Kidney epithelial cell (primary cell): ENCODE results near the gene TMEM108. TPM values are rescaled to one million over a fixed set of nuclear protein-coding genes. Genes with fewer than 3 reads are reported as not detected.

Experiments used
- DNase-seq: peaks from one replicate; pipeline ENCODE4 v3.0.0-alpha.2; 2010; ENCODE audit warnings: low read depth
- H3K27me3 ChIP-seq: 2 replicates; pipeline ENCODE4 v1.6.0; 2011; ENCODE audit warnings: low read length; ENCODE audit not compliant: control insufficient read depth, insufficient read depth
- H3K36me3 ChIP-seq: 2 replicates; pipeline ENCODE4 v1.5.1; 2011; ENCODE audit warnings: low read length; ENCODE audit not compliant: control insufficient read depth, insufficient read depth
- H3K4me3 ChIP-seq: 2 replicates; pipeline ENCODE4 v1.5.1; 2011; ENCODE audit warnings: low read depth, mild to moderate bottlenecking, control low read depth, low read length
- total RNA-seq: library from RNA; depleted of rRNA; stranded (reverse); fragments of >200 nt; gene quantifications from 2 replicates; pipeline ENCODE4 v1.2.3, GENCODE V29; 2015
- TF ChIP-seq, protein P1 (sequence below): IDR thresholded peaks from 2 replicates; pipeline ENCODE4 v1.5.1; 2011; ENCODE audit warnings: mild to moderate bottlenecking, moderate library complexity, low read length, control low read depth, inconsistent platforms; ENCODE audit not compliant: insufficient read depth, poor library complexity, severe bottlenecking

Gene TMEM108
- total RNA-seq, 1 donor from 2014 or later = 4.4 TPM

DNA sequence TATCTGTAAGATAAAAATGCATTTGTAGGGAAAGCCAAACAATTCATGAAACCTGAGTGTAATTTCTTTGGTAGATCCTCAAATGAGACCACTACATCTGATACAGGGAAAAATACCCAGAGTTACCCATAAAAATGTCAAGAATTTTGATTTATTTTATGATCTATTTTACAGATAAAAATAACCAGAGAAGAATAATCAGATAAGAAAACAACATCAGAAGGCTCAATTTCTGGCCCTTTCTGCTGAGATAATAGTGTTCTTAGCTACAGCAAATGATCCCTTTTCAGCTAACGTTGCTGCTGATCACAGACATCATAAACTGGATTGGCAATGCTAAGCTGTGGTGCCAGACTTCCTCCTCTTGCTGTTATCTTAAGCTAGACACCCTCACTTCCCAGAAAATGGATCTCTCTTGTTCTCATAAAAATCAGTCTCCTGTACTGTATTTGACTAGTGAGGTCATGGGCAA is 21.3 kb upstream of the TMEM108 start:
- no peak overlapping the region for H3K4me3 ChIP-seq
- TF ChIP-seq, protein P1, sequence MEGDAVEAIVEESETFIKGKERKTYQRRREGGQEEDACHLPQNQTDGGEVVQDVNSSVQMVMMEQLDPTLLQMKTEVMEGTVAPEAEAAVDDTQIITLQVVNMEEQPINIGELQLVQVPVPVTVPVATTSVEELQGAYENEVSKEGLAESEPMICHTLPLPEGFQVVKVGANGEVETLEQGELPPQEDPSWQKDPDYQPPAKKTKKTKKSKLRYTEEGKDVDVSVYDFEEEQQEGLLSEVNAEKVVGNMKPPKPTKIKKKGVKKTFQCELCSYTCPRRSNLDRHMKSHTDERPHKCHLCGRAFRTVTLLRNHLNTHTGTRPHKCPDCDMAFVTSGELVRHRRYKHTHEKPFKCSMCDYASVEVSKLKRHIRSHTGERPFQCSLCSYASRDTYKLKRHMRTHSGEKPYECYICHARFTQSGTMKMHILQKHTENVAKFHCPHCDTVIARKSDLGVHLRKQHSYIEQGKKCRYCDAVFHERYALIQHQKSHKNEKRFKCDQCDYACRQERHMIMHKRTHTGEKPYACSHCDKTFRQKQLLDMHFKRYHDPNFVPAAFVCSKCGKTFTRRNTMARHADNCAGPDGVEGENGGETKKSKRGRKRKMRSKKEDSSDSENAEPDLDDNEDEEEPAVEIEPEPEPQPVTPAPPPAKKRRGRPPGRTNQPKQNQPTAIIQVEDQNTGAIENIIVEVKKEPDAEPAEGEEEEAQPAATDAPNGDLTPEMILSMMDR = no peak
- no peaks in the 10 kb centered on the region for H3K36me3 ChIP-seq
- no peaks in the 10 kb centered on the region for H3K27me3 ChIP-seq
- no peak for DNase-seq

DNA sequence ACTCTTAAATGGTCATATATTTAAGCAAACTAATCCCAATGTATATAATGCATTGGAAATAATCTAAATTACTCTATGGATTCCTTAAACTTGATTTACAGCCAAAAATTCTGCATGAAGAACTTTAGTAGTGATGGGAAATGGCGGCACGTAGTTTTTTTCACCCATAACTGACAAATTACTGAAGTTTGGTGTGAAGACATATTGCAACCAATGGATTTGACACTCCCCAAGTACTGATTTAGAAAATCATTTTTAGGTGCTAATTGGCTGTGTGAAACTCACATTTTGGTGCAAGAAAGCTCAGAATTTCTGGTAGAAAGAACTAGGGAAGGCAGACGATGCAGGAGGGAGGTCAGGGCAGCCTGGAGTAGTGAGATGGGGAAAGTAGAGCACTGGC is 19.3 kb upstream of the TMEM108 start:
- DNase-seq = no peak
- Histone ChIP-seq H3K36me3 (no peaks in the 10 kb centered on the region), H3K27me3 (peaks cover 3% of the 10 kb centered on the region), H3K4me3 (no peak overlapping the region)
- TF ChIP-seq, protein P1 = no peak

DNA sequence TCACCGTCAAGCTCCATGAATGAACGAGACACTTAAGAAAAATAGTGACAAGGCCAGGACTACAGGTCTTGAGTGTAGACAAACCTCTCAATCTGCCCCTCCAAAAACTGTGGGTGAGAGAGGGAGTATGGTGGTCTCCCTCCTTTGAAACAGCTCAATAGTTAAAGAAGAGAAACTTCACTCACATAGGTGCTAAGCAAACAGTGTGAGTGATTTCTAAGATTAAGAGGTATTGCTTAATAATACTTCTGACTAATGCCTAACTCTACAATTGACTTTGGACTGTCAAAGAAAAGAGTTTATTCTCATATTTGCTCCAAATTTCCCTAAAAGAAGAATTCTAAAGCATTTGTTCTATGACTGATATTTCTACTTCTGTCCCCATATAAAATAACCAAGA is 17.0 kb upstream of the TMEM108 start:
- H3K27me3 ChIP-seq = peaks cover 3% of the 10 kb centered on the region
- no peak for DNase-seq
- H3K36me3 ChIP-seq = no peaks in the 10 kb centered on the region
- TF ChIP-seq, protein P1 = no peak
- no peak overlapping the region for H3K4me3 ChIP-seq

DNA sequence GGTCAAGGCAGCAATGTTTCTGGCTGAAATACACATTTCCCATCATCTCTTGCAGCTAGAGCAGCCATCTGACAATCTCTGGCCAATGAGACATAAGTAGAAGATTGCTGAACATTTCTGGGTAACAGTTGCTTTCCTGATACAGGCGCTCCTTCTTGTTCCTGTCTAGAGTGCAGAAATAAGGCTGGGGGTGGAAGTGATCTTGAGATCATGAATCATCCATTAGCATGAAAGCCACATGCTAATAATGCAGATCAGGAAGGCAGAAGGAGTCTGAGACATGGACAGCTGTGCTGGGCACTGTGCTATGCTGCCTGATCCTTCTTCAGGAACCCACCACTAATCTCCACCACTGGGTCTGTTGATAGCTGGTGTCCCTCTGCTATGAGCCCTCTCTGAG is 14.8 kb upstream of the TMEM108 start:
- peaks cover 4% of the 10 kb centered on the region for H3K27me3 ChIP-seq
- no peak overlapping the region for H3K4me3 ChIP-seq
- no peaks in the 10 kb centered on the region for H3K36me3 ChIP-seq
- TF ChIP-seq, protein P1 = no peak
- no peak for DNase-seq

DNA sequence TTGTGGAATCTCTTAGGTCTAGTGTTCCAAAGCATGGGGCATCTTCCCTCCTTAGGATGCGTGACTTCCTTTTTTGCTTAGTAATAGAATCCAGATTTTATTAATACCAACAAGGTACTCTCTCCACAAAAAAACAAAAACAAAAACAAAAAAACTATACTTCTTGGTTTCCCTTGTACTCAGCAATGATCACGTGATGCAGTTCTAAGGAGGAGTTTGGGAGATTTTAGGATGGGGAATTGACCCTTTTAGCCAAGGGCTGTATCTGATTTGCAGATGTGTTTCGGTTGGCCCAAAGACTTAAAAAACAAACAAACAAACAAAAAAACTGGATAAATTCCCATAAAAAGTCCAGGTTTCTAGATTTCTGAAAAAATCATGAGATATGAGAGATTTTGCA is 12.6 kb upstream of the TMEM108 start:
- H3K4me3 ChIP-seq = no peak overlapping the region
- H3K36me3 ChIP-seq = no peaks in the 10 kb centered on the region
- TF ChIP-seq, protein P1 = no peak

DNA sequence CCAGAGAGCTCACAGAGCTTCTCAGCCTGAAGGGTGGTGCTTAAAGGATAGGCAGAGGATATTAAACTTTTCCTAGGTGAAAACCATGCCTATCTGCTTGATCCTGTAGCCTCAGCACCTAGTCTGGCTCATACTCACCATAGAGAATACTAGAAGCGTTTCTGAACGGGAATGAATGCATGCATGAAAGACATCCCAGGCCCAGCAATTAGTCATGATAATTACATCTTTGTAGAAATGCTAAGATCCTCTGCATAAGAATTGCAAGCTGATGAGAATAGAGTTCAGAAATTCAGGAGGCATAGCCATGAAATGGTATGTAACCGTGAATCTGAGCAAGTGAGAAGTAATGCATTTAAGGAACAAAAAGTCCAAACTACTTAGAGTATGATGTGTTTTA is 5.9 kb upstream of the TMEM108 start:
- Histone ChIP-seq H3K27me3 (peaks cover 9% of the 10 kb centered on the region), H3K4me3 (no peak overlapping the region), H3K36me3 (no peaks in the 10 kb centered on the region)
- no peak for DNase-seq
- TF ChIP-seq, protein P1 = no peak

More for the DNA sequence above, 12.6 kb upstream of the TMEM108 start:
- no peak for DNase-seq
- H3K27me3 ChIP-seq = peaks cover 5% of the 10 kb centered on the region
